22Rv1 (cell line): Measurements from ENCODE around the gene BGLAP.

Experiments
- ZFX ChIP-seq: fragments of 450-650 bp; IDR thresholded peaks from 2 replicates; pipeline ENCODE4 v1.6.1; 2017; ENCODE audit warnings: antibody characterized with exemption, borderline replicate concordance
- TF ChIP-seq, protein P1 (sequence below): fragments of 450-650 bp; IDR thresholded peaks from 2 replicates; pipeline ENCODE4 v1.5.1; 2017; ENCODE audit warnings: mild to moderate bottlenecking

DNA sequence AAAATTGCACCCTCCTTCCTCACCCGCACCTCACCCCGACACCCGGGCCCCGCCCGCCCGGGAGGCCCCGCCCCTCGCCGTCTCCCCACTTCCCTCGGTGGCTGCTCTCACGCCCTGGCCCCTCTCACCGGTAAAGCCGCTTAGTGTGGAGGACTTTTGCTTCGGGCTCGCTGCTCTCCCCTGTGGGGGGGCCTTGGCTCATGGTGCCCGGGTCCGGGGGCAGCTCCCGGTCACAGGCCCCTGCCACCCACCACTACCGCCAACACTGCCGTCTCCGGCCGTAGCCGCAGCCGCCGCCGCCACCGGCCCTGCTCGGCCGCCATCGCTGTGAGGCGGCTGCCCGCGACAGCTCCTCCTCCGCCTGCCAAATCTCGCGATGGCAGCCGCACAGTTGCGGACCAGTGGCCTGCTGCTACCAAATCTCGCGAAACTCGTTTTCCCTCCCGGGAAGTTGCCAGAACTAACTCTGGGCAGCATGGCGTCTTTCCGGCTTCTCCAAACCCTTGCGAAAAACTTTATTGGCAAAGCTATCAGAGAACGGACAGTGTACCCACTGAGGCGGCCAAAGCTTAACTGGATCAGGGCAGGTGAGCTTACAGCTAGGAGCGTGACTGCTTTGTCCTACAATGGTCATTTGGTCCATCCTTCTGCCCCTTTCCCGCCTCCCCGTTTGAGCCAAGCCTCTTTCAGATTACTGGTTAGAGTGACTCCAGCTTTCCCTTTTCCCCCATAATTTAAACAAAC is 40.7 kb downstream of the BGLAP start, which contains the start of gene SMG5:
- TF ChIP-seq, protein P1, sequence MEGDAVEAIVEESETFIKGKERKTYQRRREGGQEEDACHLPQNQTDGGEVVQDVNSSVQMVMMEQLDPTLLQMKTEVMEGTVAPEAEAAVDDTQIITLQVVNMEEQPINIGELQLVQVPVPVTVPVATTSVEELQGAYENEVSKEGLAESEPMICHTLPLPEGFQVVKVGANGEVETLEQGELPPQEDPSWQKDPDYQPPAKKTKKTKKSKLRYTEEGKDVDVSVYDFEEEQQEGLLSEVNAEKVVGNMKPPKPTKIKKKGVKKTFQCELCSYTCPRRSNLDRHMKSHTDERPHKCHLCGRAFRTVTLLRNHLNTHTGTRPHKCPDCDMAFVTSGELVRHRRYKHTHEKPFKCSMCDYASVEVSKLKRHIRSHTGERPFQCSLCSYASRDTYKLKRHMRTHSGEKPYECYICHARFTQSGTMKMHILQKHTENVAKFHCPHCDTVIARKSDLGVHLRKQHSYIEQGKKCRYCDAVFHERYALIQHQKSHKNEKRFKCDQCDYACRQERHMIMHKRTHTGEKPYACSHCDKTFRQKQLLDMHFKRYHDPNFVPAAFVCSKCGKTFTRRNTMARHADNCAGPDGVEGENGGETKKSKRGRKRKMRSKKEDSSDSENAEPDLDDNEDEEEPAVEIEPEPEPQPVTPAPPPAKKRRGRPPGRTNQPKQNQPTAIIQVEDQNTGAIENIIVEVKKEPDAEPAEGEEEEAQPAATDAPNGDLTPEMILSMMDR = no peak
- TF ChIP-seq ZFX = no peak
